ENCODE data around the gene ARID1B. TPM values are rescaled to one million over a fixed set of nuclear protein-coding genes. Genes with fewer than 3 reads are reported as not detected.

Gene ARID1B
- total RNA-seq, 4 donors from 2014 or later = 157 to 315 (median 206) TPM

DNA sequence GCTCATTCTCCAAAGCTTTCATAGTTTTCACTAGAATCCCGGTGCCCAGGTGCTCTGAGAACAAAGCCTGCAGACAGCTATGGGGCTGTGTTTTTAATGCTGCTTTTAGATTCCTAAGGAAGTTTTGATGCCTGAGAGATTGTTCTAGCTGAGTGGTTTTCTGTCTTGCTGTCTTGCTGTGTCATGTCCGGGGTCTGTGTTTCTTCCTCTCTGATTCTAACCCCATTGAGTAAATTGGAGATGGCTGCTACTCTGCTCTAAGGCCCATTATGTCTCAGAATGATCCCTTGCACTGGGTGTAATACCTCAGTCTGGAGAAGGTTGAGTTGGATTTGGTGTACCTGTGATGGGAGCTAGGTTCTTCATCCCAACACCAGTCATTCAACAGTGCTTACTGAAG, 63.4 kb downstream of the ARID1B start:
- TF ChIP-seq, protein P1, sequence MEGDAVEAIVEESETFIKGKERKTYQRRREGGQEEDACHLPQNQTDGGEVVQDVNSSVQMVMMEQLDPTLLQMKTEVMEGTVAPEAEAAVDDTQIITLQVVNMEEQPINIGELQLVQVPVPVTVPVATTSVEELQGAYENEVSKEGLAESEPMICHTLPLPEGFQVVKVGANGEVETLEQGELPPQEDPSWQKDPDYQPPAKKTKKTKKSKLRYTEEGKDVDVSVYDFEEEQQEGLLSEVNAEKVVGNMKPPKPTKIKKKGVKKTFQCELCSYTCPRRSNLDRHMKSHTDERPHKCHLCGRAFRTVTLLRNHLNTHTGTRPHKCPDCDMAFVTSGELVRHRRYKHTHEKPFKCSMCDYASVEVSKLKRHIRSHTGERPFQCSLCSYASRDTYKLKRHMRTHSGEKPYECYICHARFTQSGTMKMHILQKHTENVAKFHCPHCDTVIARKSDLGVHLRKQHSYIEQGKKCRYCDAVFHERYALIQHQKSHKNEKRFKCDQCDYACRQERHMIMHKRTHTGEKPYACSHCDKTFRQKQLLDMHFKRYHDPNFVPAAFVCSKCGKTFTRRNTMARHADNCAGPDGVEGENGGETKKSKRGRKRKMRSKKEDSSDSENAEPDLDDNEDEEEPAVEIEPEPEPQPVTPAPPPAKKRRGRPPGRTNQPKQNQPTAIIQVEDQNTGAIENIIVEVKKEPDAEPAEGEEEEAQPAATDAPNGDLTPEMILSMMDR (IDR thresholded peaks at IDR 0.05) = no peak
- no peak for TF ChIP-seq POLR2A (IDR thresholded peaks at IDR 0.05)
- no peaks in the 10 kb centered on the region for H3K36me3 ChIP-seq
- DNase-seq = no peak
- peak overlapping the region in 2 of 3 donors; percentile 43 to 50 for H3K27ac ChIP-seq
- intact Hi-C loops (cut with DNase I) = no loop called here
- no peak overlapping the region for H3K4me3 ChIP-seq (replicated peaks in 1 of 3)
- H3K9me3 ChIP-seq = no peaks in the 10 kb centered on the region
- WGBS, 2 donors = 26 to 40% methylated on average over 2 of the region's 2 CpGs
- H3K4me1 ChIP-seq = peaks cover 49 to 59% of the 10 kb centered on the region in 2 donors
- no peaks in the 10 kb centered on the region for H3K27me3 ChIP-seq

DNA sequence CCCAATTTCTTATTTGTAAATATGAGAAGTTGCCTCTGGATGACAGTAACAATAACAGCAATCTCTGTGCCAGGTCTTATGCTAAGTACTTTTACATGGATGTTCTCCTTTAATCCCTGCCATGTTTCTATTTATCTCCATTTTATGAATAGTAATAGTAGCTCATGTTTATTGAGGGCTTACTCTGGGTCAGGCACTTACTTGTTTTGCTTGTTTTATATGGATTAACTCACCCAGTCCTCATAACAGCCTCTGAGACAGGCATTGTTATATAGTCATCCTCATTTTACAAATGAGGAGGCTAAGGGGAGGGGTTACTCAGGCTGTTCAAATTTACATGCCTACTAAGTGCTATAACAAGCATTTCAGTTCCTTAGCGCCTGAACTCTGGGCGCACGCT, 64.3 kb downstream of the ARID1B start:
- intact Hi-C loops (cut with DNase I) = no loop called here
- no peak overlapping the region for H3K27ac ChIP-seq
- H3K36me3 ChIP-seq = no peaks in the 10 kb centered on the region
- no peak for TF ChIP-seq POLR2A (IDR thresholded peaks at IDR 0.05)
- TF ChIP-seq, protein P1 (IDR thresholded peaks at IDR 0.05) = no peak
- H3K4me1 ChIP-seq = peaks cover 56 to 68% of the 10 kb centered on the region in 2 donors
- 98 to 100% methylated on average over 3 of the region's 3 CpGs for WGBS, 2 donors
- H3K9me3 ChIP-seq = no peaks in the 10 kb centered on the region
- DNase-seq = no peak
- H3K27me3 ChIP-seq = no peaks in the 10 kb centered on the region
- no peak overlapping the region for H3K4me3 ChIP-seq (replicated peaks in 1 of 3)

DNA sequence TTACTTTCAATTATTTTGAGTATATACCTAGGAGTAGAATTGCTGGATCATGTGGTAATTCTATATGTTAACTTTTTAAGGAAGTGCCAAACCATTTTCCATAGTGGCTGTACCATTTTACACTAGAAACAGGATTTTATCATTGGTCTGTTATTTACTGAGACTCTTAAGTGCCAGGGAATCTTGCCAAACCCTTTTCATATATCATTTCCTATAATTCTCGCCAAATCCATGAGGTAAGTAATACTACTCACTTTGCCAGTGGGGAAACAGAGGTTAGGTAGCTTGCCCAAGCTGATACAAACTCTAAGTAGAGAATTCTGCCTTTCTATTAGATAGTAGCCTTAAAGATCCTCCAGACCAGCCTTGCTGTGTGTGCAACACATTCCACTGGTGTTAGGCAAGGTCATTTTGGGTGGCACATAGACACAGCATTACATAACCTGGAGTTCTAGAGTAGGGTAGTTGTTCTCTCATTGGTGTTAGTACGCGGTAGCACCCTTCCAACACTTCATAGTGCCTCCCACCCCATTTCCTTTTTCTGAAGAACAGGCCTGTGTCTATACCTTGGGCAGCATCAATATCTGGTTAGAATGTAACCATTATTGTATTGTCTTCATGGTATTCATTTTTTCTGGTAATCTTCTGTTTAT, 65.5 kb downstream of the ARID1B start:
- no peaks in the 10 kb centered on the region for H3K9me3 ChIP-seq
- H3K27ac ChIP-seq = no peak overlapping the region
- intact Hi-C loops (cut with DNase I) = no loop called here
- WGBS, 2 donors = 91 to 94% methylated on average over 3 of the region's 3 CpGs
- no peak for DNase-seq
- no peaks in the 10 kb centered on the region for H3K27me3 ChIP-seq
- no peaks in the 10 kb centered on the region for H3K36me3 ChIP-seq
- no peak overlapping the region for H3K4me3 ChIP-seq (replicated peaks in 1 of 3)
- H3K4me1 ChIP-seq = peaks cover 63 to 77% of the 10 kb centered on the region in 2 donors
- TF ChIP-seq, protein P1 (IDR thresholded peaks at IDR 0.05) = no peak
- TF ChIP-seq POLR2A (IDR thresholded peaks at IDR 0.05) = no peak

DNA sequence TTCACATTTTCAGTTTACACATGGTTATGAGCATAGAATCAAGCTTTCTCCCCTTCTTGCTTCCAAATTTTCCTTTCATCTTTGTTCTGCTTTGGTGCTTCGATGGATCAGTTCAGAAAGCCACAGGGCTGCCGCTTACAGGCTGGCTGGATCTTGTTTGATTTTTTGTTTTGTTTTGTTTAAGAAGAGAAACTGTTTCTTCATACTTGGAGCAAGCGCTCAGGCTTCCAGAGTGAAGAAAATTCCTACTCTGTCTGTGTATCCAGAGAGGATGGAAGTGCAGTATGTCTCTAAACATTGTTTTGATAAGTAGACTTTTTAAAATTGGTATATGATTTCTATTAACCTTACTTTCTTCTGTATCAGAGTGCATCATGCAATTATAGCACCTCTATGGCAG, 66.9 kb downstream of the ARID1B start:
- 31 to 38% methylated on average over 3 of the region's 3 CpGs for WGBS, 2 donors
- H3K9me3 ChIP-seq = no peaks in the 10 kb centered on the region
- peak overlapping the region in 1 of 3 donors; percentile 47 for H3K27ac ChIP-seq

More for the DNA sequence above, 66.9 kb downstream of the ARID1B start:
- TF ChIP-seq, protein P1 (IDR thresholded peaks at IDR 0.05) = no peak
- no peak for TF ChIP-seq POLR2A (IDR thresholded peaks at IDR 0.05)
- peak in 1 of 2 donors; percentile 40 for DNase-seq
- Histone ChIP-seq H3K27me3 (no peaks in the 10 kb centered on the region), H3K4me1 (peaks cover 70 to 81% of the 10 kb centered on the region in 2 donors), H3K36me3 (no peaks in the 10 kb centered on the region), H3K4me3 (replicated peaks in 1 of 3) (no peak overlapping the region)
- intact Hi-C loops (cut with DNase I) = no loop called here
